ENCODE data around the gene SLC12A8.

The SLC12A8 gene

GRCh38 chr3:125072301-125072700 is 140.2 kb downstream of the SLC12A8 start:
- no peaks in the 10 kb centered on the region for H3K27me3 ChIP-seq (ENCODE audit: control insufficient read depth in 3 of 3, insufficient read depth in 3 of 3, low read depth in 1 of 3, low read length in 3 of 3)
- no peak overlapping the region for H2BK15ac ChIP-seq (ENCODE audit: low read length)
- no peaks in the 10 kb centered on the region for H3K79me1 ChIP-seq (ENCODE audit: low read depth, low read length)
- no peak for DNase-seq (ENCODE audit: low spot score)
- no peak overlapping the region for H2BK5ac ChIP-seq (ENCODE audit: low read length)
- no peaks in the 10 kb centered on the region for H3K36me3 ChIP-seq (replicated peaks in 1 of 2; ENCODE audit: control insufficient read depth in 2 of 2, insufficient read depth in 2 of 2, low read length in 2 of 2)
- no peak overlapping the region for H3K4me2 ChIP-seq (ENCODE audit: insufficient read depth, low read length, poor library complexity, severe bottlenecking)
- H3K4me3 ChIP-seq (ENCODE audit: low read length in 2 of 2), result no peak overlapping the region
- H3K27ac ChIP-seq (replicated peaks; ENCODE audit: low read length), result no peak overlapping the region
- H2AFZ ChIP-seq (ENCODE audit: low read length), result no peak overlapping the region
- no peak overlapping the region for H3K9ac ChIP-seq (ENCODE audit: low read depth, low read length, poor library complexity)
- H3K14ac ChIP-seq (ENCODE audit: low read length), result no peak overlapping the region
- no peak overlapping the region for H4K8ac ChIP-seq (ENCODE audit: low read depth, low read length)
- no peaks in the 10 kb centered on the region for H3K9me3 ChIP-seq (replicated peaks in 1 of 2; ENCODE audit: control insufficient read depth in 2 of 2, insufficient read depth in 1 of 2, low read depth in 1 of 2, low read length in 2 of 2)
- H3K18ac ChIP-seq (ENCODE audit: low read length), result no peak overlapping the region
- H4K91ac ChIP-seq (ENCODE audit: low read depth, low read length, poor library complexity), result no peak overlapping the region
- no peak overlapping the region for H2BK12ac ChIP-seq (ENCODE audit: low read length)
- no peak overlapping the region for H2AK5ac ChIP-seq (ENCODE audit: low read depth, low read length)
- H3K23ac ChIP-seq (ENCODE audit: low read depth, low read length, poor library complexity), result no peak overlapping the region
- H3K4me1 ChIP-seq (ENCODE audit: control insufficient read depth in 2 of 2, insufficient read depth in 1 of 2, low read depth in 1 of 2, low read length in 2 of 2), result peaks cover 2% of the 10 kb centered on the region in 2 donors
- no peak overlapping the region for H2BK120ac ChIP-seq (ENCODE audit: low read depth, low read length)
- H3K4ac ChIP-seq (ENCODE audit: low read length), result no peak overlapping the region

- Histone ChIP-seq H3K4ac (ENCODE audit: low read length) (no peak overlapping the region), H2BK120ac (ENCODE audit: low read depth, low read length) (no peak overlapping the region), H3K79me1 (ENCODE audit: low read depth, low read length) (no peaks in the 10 kb centered on the region), H2AFZ (ENCODE audit: low read length) (no peak overlapping the region), H3K4me1 (ENCODE audit: control insufficient read depth in 2 of 2, insufficient read depth in 1 of 2, low read depth in 1 of 2, low read length in 2 of 2) (no peaks in the 10 kb centered on the region), H2BK15ac (ENCODE audit: low read length) (no peak overlapping the region), H2AK5ac (ENCODE audit: low read depth, low read length) (no peak overlapping the region), H3K36me3 (replicated peaks in 1 of 2; ENCODE audit: control insufficient read depth in 2 of 2, insufficient read depth in 2 of 2, low read length in 2 of 2) (no peaks in the 10 kb centered on the region), H3K27me3 (ENCODE audit: control insufficient read depth in 3 of 3, insufficient read depth in 3 of 3, low read depth in 1 of 3, low read length in 3 of 3) (no peaks in the 10 kb centered on the region), H3K23ac (ENCODE audit: low read depth, low read length, poor library complexity) (no peak overlapping the region), H2BK12ac (ENCODE audit: low read length) (no peak overlapping the region), H3K4me2 (ENCODE audit: insufficient read depth, low read length, poor library complexity, severe bottlenecking) (no peak overlapping the region), H3K14ac (ENCODE audit: low read length) (no peak overlapping the region), H3K27ac (replicated peaks; ENCODE audit: low read length) (no peak overlapping the region), H3K4me3 (ENCODE audit: low read length in 2 of 2) (no peak overlapping the region), H4K91ac (ENCODE audit: low read depth, low read length, poor library complexity) (no peak overlapping the region), H3K18ac (ENCODE audit: low read length) (no peak overlapping the region), H3K9me3 (replicated peaks in 1 of 2; ENCODE audit: control insufficient read depth in 2 of 2, insufficient read depth in 1 of 2, low read depth in 1 of 2, low read length in 2 of 2) (no peaks in the 10 kb centered on the region), H3K9ac (ENCODE audit: low read depth, low read length, poor library complexity) (no peak overlapping the region), H4K8ac (ENCODE audit: low read depth, low read length) (no peak overlapping the region), H2BK5ac (ENCODE audit: low read length) (no peak overlapping the region)
- WGBS, 2 donors (ENCODE audit: extremely low coverage in 2 of 2, insufficient read length in 2 of 2, insufficient replicate concordance in 1 of 2), result no CpG with 5 or more reads among the region's 7 CpGs
- no peak for DNase-seq (ENCODE audit: low spot score)
Observed at GRCh38 chr3:125069968-125070745, 142.4 kb downstream of the SLC12A8 start.

GRCh38 chr3:125069452-125069851 is 143.1 kb downstream of the SLC12A8 start:
- Histone ChIP-seq H3K4ac (ENCODE audit: low read length) (no peak overlapping the region), H2AK5ac (ENCODE audit: low read depth, low read length) (no peak overlapping the region), H3K14ac (ENCODE audit: low read length) (no peak overlapping the region), H4K91ac (ENCODE audit: low read depth, low read length, poor library complexity) (no peak overlapping the region), H3K4me1 (ENCODE audit: control insufficient read depth in 2 of 2, insufficient read depth in 1 of 2, low read depth in 1 of 2, low read length in 2 of 2) (no peaks in the 10 kb centered on the region), H3K9me3 (replicated peaks in 1 of 2; ENCODE audit: control insufficient read depth in 2 of 2, insufficient read depth in 1 of 2, low read depth in 1 of 2, low read length in 2 of 2) (peaks cover 0 to under 1% of the 10 kb centered on the region in 2 donors), H2BK12ac (ENCODE audit: low read length) (no peak overlapping the region), H3K9ac (ENCODE audit: low read depth, low read length, poor library complexity) (no peak overlapping the region), H3K27ac (replicated peaks; ENCODE audit: low read length) (no peak overlapping the region), H2BK15ac (ENCODE audit: low read length) (no peak overlapping the region), H3K4me2 (ENCODE audit: insufficient read depth, low read length, poor library complexity, severe bottlenecking) (no peak overlapping the region), H3K4me3 (ENCODE audit: low read length in 2 of 2) (no peak overlapping the region), H4K8ac (ENCODE audit: low read depth, low read length) (no peak overlapping the region), H2AFZ (ENCODE audit: low read length) (no peak overlapping the region), H2BK5ac (ENCODE audit: low read length) (no peak overlapping the region), H3K27me3 (ENCODE audit: control insufficient read depth in 3 of 3, insufficient read depth in 3 of 3, low read depth in 1 of 3, low read length in 3 of 3) (no peaks in the 10 kb centered on the region), H3K18ac (ENCODE audit: low read length) (no peak overlapping the region), H2BK120ac (ENCODE audit: low read depth, low read length) (no peak overlapping the region), H3K23ac (ENCODE audit: low read depth, low read length, poor library complexity) (no peak overlapping the region), H3K79me1 (ENCODE audit: low read depth, low read length) (no peaks in the 10 kb centered on the region), H3K36me3 (replicated peaks in 1 of 2; ENCODE audit: control insufficient read depth in 2 of 2, insufficient read depth in 2 of 2, low read length in 2 of 2) (no peaks in the 10 kb centered on the region)
- no CpG with 5 or more reads among the region's 1 CpG for WGBS, 2 donors (ENCODE audit: extremely low coverage in 2 of 2, insufficient read length in 2 of 2, insufficient replicate concordance in 1 of 2)
- DNase-seq (ENCODE audit: low spot score), result no peak

- H4K8ac ChIP-seq (ENCODE audit: low read depth, low read length), result no peak overlapping the region
- H3K4ac ChIP-seq (ENCODE audit: low read length), result no peak overlapping the region
- H2BK120ac ChIP-seq (ENCODE audit: low read depth, low read length), result no peak overlapping the region
- H2AFZ ChIP-seq (ENCODE audit: low read length), result no peak overlapping the region
- no peak overlapping the region for H3K14ac ChIP-seq (ENCODE audit: low read length)
- no peak overlapping the region for H3K27ac ChIP-seq (replicated peaks; ENCODE audit: low read length)
- no peak overlapping the region for H2BK15ac ChIP-seq (ENCODE audit: low read length)
- H2AK5ac ChIP-seq (ENCODE audit: low read depth, low read length), result no peak overlapping the region
- H3K23ac ChIP-seq (ENCODE audit: low read depth, low read length, poor library complexity), result no peak overlapping the region
- no peak overlapping the region for H3K4me3 ChIP-seq (ENCODE audit: low read length in 2 of 2)
- no peaks in the 10 kb centered on the region for H3K27me3 ChIP-seq (ENCODE audit: control insufficient read depth in 3 of 3, insufficient read depth in 3 of 3, low read depth in 1 of 3, low read length in 3 of 3)
- no peak overlapping the region for H4K91ac ChIP-seq (ENCODE audit: low read depth, low read length, poor library complexity)
- H3K4me1 ChIP-seq (ENCODE audit: control insufficient read depth in 2 of 2, insufficient read depth in 1 of 2, low read depth in 1 of 2, low read length in 2 of 2), result peaks cover 0 to 2% of the 10 kb centered on the region in 2 donors
- H2BK12ac ChIP-seq (ENCODE audit: low read length), result no peak overlapping the region
- WGBS, 2 donors (ENCODE audit: extremely low coverage in 2 of 2, insufficient read length in 2 of 2, insufficient replicate concordance in 1 of 2), result no CpG with 5 or more reads among the region's 4 CpGs
- no peaks in the 10 kb centered on the region for H3K36me3 ChIP-seq (replicated peaks in 1 of 2; ENCODE audit: control insufficient read depth in 2 of 2, insufficient read depth in 2 of 2, low read length in 2 of 2)
- H3K9me3 ChIP-seq (replicated peaks in 1 of 2; ENCODE audit: control insufficient read depth in 2 of 2, insufficient read depth in 1 of 2, low read depth in 1 of 2, low read length in 2 of 2), result peaks cover 0 to 5% of the 10 kb centered on the region in 2 donors
- no peaks in the 10 kb centered on the region for H3K79me1 ChIP-seq (ENCODE audit: low read depth, low read length)
- no peak overlapping the region for H3K9ac ChIP-seq (ENCODE audit: low read depth, low read length, poor library complexity)
- DNase-seq (ENCODE audit: low spot score), result no peak
- H3K18ac ChIP-seq (ENCODE audit: low read length), result no peak overlapping the region
- H3K4me2 ChIP-seq (ENCODE audit: insufficient read depth, low read length, poor library complexity, severe bottlenecking), result no peak overlapping the region
- H2BK5ac ChIP-seq (ENCODE audit: low read length), result no peak overlapping the region
Observed at GRCh38 chr3:125068265-125068664, 144.3 kb downstream of the SLC12A8 start.

All from neuronal stem cell (in vitro differentiated cells).